PC-3 (cell line): ENCODE data around the gene MAP1S.

Experiments
- EZH2phosphoT487 ChIP-seq: fragments of 300-600 bp; sonication (generic); IDR thresholded peaks from 2 replicates; pipeline ENCODE4 v1.6.1; 2018; ENCODE audit warnings: mild to moderate bottlenecking, antibody characterized with exemption, low read length, borderline replicate concordance
- TF ChIP-seq, protein P1 (sequence below): fragments of 300-600 bp; sonication (generic); conservative IDR thresholded peaks from 2 replicates; pipeline ENCODE4 v1.5.1; 2017; ENCODE audit warnings: antibody characterized with exemption, low read depth, mild to moderate bottlenecking, low read length

DNA sequence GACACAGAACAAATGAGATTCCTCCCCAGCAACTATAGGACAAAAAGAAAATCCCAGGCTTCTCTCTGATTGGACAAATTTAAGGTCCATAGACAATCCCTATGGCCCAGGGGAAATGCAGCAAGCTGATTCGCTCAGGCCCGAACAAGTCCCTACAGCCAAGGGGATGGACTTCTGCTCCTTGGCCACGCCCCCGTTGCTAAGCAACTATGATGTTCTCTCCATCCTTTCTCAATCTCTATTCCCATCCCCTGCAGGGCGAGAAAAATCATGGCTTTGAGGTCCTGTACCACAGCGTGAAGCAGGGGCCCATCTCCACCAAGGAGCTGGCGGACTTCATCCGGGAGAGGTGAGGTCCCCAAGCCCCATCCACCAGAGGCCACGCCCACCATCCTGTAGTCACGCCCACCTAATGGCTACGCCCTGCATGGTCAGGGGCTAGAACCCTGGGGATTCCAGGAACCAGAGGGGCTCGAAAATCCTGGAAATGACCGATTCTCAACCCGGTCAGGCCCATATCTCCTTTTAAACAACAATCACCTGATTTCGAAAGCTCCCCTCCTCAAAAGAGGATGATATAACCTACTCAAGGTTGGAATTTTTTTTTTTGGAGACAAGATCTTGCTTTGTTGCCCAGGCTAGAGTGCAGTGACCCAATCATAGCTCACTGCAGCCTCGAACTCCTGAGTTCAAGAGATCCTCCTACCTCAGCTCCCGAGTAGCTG, 43.4 kb downstream of the MAP1S start:
- TF ChIP-seq, protein P1, sequence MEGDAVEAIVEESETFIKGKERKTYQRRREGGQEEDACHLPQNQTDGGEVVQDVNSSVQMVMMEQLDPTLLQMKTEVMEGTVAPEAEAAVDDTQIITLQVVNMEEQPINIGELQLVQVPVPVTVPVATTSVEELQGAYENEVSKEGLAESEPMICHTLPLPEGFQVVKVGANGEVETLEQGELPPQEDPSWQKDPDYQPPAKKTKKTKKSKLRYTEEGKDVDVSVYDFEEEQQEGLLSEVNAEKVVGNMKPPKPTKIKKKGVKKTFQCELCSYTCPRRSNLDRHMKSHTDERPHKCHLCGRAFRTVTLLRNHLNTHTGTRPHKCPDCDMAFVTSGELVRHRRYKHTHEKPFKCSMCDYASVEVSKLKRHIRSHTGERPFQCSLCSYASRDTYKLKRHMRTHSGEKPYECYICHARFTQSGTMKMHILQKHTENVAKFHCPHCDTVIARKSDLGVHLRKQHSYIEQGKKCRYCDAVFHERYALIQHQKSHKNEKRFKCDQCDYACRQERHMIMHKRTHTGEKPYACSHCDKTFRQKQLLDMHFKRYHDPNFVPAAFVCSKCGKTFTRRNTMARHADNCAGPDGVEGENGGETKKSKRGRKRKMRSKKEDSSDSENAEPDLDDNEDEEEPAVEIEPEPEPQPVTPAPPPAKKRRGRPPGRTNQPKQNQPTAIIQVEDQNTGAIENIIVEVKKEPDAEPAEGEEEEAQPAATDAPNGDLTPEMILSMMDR: no peak
- no peak for TF ChIP-seq EZH2phosphoT487
